ENCODE measurements around the gene SLC1A3. TPM values are rescaled to one million over a fixed set of nuclear protein-coding genes. Genes with fewer than 3 reads are reported as not detected.

SLC1A3 gene
- total RNA-seq, 1 donor from 2014 or later = not detected

DNA sequence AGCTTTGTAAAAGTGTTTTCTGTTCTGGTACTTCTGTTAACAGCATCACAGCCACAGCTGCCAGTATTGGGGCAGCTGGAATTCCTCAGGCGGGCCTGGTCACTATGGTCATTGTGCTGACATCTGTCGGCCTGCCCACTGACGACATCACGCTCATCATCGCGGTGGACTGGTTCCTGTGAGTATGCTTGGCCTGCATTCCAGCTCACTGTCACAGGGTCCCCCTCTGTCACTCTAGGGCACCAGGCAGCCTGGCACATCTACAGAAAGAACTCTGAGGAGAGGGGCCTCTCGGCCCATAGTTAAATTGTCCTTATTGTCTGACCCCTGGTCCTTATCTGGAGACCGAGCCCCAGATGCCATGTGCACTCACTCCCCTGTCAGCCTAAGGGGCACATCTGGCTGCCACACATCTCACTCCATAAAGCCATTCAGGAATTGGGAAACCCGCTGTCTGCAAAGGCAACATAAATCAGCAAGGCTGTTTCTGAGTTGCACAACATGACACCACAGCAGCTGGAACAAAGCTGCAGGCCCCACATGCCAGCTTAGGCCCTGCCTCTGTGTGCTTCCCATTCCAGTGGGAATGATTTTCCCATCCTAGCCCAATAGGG, 77.5 kb downstream of the SLC1A3 start:
- intact Hi-C loops (cut with micrococcal nuclease) = no loop called here

DNA sequence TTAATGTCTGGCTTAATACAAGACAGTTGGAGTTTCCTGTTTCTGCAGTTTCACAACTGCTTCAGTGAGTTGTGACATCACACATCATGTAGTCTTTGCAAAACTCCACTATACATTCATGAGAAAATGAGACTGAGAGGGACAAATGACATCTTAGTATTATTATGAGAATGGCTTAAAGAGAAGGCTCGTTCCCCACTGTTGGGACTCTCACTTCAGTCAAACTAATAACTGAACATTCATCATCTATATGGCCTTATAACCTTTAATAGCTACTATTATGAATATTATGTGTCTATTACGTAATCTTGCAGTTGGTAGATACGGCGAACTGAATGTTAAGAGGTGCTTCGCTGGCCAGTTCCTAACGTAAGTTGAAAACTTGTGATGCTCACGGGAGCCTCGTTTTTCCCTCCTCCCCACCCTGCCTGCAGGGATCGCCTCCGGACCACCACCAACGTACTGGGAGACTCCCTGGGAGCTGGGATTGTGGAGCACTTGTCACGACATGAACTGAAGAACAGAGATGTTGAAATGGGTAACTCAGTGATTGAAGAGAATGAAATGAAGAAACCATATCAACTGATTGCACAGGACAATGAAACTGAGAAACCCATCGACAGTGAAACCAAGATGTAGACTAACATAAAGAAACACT, 79.4 kb downstream of the SLC1A3 start:
- intact Hi-C loops (cut with micrococcal nuclease) = no loop called here

DNA sequence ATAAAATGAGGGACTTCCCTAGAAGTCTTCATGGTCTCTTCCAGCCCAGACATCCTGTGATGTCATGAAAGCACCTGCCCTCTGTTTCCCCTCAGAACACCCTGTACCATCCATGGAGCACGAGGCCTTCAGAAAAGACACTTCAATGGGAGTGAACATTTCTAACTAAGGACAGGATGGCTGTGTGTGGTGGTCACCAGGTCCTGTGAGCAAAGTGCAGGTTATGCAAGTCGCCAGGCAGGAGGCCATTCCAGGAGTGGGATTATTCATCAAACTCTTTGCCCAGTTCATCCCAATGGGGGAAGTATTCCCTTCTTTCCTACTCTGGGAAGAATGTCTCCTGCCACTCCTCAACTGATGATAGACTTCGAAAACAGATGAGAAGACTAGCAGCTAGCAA, 80.5 kb downstream of the SLC1A3 start:
- intact Hi-C loops (cut with micrococcal nuclease) = no loop called here

DNA sequence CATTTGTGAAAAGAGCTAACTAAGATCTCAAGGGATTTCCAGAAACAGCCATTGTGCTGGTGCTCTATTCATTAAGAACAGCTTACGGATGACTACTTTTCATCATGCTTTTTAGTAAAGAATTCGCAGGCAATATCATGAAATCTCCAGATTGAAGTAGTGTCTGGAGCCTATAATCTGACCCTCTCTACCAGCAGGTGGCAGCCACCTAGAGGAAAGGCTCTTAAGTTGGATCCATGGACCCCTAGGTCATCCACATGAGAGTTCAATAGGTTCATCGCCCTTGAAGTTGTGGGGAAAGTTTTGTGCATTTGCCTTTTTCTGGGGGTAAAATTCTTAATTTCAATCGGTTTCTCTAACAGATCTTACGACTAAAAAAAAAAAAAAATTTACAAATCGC, 82.3 kb downstream of the SLC1A3 start:
- intact Hi-C loops (cut with micrococcal nuclease) = no loop called here

DNA sequence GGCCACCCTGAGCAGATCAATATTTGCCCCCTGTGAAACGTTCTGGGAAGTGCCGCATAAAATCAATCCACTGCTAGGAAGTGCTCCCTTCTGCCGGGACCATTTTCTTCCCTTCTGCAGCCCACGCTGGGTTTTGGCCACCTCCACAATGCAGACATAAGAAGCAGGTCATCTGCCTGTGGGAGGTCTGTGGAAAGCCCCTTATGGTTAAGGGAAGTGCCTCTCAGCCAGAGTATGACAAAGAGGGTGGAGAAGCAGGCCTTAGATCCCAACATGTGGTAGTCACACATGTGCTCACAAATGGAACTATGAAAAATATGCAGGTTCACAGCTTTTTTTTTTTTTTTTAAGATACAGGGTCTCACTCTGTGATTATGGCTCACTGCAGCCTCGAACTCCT, 82.8 kb downstream of the SLC1A3 start:
- intact Hi-C loops (cut with micrococcal nuclease) = no loop called here

DNA sequence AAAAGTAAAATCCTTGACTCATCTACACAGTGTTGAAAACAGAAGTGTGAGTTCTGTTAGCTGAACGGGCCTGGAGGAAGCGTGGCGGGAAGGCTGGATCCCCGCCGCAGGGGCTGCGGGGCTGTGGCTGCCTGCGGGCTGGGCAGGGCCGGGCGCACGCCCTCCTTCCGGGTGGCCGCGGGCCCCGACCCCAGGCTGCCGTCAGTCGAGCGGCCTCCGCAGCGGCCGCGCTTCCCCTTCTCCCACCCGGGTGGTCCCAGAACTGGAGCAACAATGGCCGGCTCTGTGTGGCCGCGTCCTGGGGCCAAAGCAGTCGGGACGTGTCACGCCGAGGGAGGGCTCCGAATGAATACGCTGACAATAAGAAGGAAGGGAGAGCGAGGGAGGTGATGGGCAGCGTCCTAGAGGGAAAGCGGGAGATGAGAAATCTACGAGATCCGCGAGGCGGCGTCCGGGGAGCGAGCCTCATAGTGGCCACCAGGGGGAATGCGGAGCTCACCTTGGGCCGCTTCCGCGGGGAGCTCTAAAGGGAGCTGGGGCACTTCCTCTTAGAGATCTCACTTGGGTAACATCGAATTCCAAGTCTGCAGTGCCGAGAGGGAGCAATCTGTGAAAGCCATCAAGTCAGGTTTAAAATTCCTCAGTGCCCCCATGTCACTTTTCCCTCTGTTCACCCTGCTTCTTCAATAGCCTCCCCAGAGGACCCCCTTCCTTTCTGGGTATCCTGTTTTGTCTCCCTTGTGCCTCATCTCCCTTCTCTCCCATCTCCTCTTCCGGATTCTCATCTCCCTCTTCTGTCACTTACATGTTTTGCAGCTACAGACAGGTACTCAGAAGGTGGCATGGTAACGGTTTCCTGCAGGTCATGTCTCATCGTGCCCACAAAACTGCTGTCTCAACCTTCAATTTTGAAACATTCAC, 83.9 kb downstream of the SLC1A3 start:
- intact Hi-C loops (cut with micrococcal nuclease) = loop anchor here (1.0 to 10.0 kb wide), 2 partner anchors 425 to 616 kb away; no protein-coding TSS in a partner anchor

DNA sequence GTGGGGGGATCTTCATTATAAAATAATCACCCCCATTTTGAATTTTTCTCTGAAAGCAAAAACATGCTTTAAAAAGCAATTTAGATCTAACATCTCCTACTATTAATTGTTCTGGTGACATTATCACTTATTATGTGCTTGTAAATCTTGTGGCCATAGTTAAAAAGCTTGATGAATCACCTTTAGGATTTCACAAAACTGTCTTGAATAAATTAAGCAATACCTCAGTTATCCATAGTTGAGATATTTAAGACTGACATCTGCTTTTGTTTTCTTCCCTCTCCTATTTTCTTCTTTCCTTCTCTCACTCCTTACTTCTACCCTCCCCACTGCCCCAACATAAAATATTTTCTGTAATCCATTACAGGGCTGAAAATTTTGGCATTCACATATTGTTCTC, 84.8 kb downstream of the SLC1A3 start:
- intact Hi-C loops (cut with micrococcal nuclease) = loop anchor here (10.0 kb wide), 1 partner anchor 616 kb away; no protein-coding TSS in a partner anchor

DNA sequence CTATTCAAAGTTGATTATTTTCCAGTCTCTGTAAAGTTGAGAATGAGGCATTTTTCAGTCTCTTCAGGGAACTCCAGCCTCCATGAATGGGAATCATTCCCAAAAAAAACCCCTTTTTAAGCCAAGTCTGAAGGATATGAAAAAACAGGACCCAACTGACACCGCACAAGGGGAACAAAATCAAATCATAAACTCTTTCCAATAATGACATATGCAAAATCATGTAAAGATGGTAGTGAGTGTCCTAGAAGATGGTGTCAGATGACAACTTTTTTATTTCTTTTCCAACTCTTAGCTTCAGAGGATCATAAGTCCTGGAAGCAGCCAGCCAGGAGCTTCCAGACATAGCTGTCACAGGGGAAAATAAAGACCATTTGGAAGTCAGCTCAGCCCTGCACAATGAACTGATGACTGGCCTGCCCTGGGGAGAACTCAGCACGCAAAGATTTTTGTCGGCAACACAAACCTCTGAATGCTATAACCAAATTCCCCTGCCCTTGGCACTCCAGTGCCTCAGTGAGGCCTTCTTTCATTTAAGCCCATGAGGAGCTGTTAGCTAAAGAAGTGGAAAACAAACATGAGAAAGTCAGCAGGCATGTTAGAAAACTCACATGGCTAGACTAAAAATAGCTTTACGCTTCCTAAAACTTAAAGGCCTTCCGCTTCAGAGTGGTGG, 85.4 kb downstream of the SLC1A3 start:
- intact Hi-C loops (cut with micrococcal nuclease) = loop anchor here (2.0 to 10.0 kb wide), 2 partner anchors 277 to 617 kb away; no protein-coding TSS in a partner anchor

DNA sequence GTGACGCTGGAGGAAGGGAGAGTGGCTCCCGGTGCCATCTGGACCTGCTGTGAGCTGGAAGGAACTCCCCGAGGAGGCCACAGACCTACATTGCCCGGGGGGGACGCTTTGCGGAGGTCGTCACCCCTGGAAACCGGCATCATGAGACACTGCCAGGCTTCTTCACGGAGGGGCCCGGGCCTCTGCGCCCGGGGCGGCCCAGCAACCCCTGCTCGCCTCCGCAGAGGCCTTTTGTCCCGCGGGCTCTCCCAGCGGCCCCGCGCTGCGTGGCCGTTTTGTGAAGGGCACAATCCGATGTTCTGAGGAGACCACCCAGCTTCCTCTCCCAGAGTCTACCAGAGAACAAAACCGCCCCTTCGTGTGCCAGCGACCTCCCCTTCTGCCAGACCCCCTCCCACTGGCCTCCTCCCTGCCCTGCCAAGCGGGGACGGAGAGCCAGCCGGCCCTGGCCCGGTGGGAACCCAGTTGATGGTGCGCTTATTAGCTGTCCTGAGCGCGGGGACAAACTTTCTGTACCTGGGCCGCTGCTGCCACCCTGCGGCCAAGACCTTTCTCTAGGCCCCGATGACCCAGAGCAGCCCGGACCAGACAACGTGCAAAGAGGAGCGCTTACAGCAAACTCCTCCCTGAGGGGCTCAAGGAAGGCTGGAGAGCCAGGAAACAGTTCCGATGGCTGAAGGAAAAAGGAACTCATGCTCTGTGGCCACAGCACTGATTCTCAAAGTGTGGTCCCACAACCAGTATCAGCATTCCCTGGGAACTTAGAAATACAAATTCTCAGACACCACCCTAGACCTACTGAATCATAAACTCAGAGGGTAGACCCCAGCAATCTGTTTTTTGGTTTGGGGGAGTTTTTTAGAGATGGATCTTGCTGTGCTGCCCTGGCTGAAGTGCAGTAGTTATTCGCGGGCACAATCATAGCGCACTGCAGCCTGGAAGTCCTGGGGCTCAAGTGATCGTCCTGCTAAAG, 86.7 kb downstream of the SLC1A3 start:
- intact Hi-C loops (cut with micrococcal nuclease) = loop anchor here (2.0 to 10.0 kb wide), 2 partner anchors 278 to 618 kb away; no protein-coding TSS in a partner anchor

DNA sequence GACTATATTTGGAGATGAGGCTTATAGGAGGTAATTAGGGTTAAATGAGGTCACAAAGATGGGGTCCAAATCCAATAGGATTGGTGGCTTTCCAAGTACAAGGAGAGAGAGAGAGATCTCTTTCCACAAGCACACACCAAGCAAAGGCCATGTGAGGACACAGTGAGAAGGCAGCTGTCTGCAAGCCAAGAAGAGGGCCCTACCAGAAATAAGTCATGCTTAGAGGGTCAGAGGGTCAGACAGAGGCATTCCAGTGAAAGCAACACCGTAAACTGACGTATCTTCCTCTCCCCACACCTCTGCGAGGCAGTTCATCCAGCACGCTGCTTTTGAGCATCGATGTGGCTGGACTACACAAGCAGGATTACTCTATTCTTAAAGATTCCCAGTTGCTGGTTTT, 87.9 kb downstream of the SLC1A3 start:
- intact Hi-C loops (cut with micrococcal nuclease) = loop anchor here (10.0 kb wide), 1 partner anchor 620 kb away; no protein-coding TSS in a partner anchor

DNA sequence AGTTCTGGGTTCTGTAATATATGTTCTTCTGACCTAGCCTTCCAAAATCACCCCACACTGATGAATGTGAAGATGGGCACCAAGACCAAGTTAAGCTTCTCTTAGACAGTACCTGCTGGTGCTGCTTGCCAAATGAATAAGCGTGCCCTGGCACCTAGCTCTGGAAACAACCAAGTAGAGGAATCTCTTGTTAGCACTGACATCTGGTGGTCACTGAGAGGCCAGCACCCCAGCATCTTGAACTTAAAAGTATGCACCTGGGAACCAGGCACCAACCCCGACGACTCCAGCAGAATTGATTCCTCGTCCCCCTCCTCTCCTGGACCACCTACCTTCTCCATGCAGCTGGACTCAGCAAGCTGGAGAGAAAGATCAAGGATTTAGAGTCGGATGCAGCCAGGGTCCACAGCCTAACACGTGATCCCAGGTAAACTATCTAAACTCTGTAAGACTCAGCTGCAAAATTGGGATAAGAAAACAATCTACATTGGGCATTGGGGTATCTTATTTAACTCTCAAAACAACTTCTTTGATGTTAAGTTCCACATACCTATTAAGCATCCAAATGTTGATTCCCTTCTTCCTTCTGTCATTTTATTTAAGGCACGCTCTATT, 89.8 kb downstream of the SLC1A3 start:
- intact Hi-C loops (cut with micrococcal nuclease) = loop anchor here (10.0 kb wide), 1 partner anchor 621 kb away; no protein-coding TSS in a partner anchor

DNA sequence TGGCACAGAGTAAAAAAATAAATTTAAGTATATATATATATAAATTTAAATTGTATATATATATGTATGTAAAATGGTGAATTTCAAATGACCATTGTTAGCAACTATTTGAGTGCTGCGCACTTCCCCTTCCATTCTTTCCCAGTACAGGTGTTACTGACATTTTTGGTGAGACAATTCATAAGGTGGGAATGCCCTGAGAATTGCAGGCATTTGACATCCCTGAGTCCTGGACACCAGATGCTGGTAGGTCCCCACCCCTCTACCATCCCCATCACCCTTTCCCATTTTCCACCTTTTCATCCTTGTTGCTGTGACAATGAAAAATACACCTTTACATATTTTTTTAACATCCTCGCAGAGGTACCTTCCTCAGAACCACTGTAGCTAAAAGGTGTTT, 91.6 kb downstream of the SLC1A3 start:
- intact Hi-C loops (cut with micrococcal nuclease) = loop anchor here (10.0 kb wide), 1 partner anchor 623 kb away; no protein-coding TSS in a partner anchor

DNA sequence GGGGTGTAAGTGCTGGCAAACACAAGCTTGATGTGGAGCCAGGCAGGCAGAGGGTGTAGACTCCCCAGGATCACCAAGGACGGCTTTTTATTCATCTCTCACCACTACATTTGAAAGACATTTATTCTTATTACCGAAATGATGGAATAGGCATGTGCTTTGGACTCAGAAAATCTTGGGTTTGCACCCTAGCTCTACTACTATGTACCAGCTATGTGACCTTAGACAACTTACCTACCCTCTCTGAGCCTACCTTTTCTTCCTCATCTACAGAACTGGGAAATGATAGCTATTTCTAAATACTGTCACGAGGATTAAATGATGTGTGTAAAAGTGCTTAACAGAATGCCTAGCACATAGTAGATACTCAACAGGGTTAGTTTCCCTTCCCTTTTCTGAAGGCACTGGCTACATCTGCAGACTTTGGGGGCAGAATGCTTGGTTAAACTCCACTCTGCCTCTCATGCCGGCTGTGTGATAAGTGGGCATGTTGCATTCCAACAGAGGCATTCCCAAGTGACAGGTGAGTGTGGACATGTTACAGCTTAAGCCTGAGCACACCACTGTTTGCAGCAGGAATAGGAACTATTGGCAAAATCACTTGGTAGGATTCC, 94.8 kb downstream of the SLC1A3 start:
- intact Hi-C loops (cut with micrococcal nuclease) = no loop called here

DNA sequence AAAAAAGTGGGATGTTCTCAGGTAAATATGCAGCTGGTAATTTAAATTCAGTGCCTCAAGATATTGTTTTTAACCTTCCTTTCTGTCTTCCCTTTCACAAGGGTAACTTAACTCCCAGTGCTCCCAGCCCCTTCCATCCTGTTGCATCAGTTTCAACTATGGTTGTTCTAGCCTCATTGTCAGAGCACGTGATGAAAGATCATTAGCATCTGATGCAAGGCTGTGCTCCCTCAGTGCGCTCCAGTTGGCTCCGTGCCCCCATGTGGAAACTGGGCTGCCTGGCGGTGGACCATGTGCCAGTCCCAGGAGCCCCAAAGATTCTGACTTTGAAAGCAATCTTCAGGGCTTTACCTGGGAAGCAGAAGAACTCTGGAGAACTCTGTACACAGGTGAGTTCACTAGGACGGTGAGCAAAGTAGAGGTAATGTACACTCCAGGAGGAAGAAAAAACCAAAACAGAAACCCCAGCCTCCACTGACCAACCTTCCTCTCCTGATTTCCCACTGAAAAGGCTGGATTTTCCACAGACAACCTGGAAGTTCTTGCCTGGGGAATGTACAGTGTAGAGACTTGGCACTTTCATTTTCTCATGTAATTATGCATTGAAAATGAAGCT, 96.9 kb downstream of the SLC1A3 start:
- intact Hi-C loops (cut with micrococcal nuclease) = no loop called here

DNA sequence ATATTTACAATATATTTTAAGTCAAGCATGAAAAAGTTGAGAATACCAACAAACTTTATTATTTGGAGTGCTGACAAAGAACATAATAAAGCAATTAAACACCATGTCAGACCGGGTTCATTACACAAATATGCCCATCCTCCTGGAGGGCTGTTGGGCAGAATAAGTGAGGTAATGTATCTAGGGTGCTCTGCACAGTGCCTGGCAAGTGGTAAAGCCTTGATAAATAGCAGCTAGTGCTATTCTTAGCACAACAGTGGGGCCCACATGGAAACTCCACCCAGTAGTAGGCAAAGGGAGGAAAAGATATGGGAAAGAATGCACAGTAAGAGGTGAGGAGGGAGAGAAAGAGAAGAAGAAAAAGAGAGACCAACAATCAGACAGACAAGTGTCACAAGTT, 97.7 kb downstream of the SLC1A3 start:
- intact Hi-C loops (cut with micrococcal nuclease) = no loop called here

DNA sequence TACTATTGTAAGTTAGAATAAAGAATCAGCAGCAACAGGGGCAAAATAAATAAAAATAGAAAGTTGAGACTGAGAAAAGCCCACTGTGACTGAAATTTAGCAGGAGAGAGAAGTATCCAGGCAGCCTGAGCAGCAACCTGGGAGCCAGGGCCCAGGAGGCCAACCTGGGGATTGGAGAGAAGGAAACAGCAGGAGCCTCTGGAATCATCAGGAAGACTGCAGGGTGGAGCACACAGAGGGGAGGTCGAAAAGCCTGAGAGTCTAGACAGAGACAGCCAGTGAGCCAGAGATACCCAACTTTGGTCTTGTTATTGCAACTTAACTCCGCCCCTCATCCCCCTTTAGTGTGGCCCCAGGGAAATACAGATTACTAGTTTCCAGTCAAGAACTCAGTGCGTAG, 98.6 kb downstream of the SLC1A3 start:
- intact Hi-C loops (cut with micrococcal nuclease) = no loop called here

DNA sequence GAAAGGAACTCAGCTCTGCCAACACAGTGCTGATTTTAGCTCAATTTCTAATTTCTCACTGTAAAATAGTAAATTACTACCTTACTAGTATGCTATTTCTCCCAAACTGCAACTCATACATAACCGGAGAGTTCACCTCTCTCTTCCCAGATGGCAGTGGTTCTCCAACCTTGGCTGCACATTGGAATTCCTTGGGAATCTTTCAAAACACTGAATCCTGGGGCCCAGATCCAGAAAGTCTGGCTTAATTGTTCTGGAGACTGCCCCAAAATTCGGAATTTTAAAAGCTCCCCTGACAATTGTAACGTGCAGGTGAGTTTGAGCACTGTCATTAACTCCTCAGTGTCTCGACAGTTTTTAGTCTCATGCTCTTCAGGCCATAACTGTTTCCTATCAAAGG, 100.3 kb downstream of the SLC1A3 start:
- intact Hi-C loops (cut with micrococcal nuclease) = no loop called here

DNA sequence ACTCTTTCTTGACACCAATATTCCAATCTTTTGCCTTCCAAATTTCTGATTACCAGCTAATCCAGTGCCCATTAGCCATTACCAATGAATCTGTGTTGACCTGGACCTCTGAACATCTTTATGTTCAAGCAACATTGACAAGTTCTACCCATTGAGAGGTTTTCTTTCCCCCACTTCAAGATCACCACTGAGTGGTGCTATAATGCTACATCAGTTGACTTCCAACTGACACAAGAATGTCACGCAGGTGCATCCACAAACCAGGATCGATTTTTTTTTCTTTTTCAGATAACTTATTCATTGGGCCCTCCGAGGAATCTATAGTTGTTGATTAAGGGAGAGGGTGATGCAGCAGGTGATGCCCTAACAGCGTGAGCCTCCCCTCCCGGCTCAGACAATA, 102.6 kb downstream of the SLC1A3 start:
- intact Hi-C loops (cut with micrococcal nuclease) = no loop called here

DNA sequence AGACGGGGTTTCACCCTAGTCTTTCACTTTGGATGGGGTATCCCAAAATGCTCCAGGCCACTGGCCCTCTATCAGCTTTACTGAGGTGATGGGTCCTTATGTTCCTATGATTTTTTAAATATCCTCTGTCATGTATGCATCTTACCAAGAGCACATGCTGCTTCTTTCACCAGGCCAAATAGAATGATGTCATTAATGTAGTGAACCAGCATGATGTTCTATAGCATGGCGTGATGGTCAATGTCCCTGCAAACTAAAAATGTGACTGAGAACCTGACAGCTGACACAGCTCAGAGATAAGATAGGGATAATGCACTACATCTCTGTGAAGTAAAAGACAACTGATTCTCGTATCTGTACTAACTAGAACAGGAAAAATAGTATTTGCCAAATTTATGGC, 103.6 kb downstream of the SLC1A3 start:
- intact Hi-C loops (cut with micrococcal nuclease) = no loop called here

Measured in T-helper 2 cell treated with Interferon-gamma antibody and Interleukin-4, amounts not matched to agents 100 ng/mL and 5 ng/mL, for 36 hours (primary cell).